H9 (cell line): ENCODE data around the gene PABPN1. TPM values are rescaled to one million over a fixed set of nuclear protein-coding genes. Genes with fewer than 3 reads are reported as not detected.

Source experiments
- DNase-seq: peaks from one replicate; pipeline ENCODE4 v3.0.0-alpha.2; 2017
- H2AFZ ChIP-seq: one replicate; pipeline ENCODE4 v1.6.1; 2013; ENCODE audit warnings: mild to moderate bottlenecking, low read length, control low read depth, moderate library complexity
- H2AK5ac ChIP-seq: 2 replicates; pipeline ENCODE4 v1.6.1; 2013; ENCODE audit warnings: low read length, control low read depth, mixed read lengths; ENCODE audit not compliant: insufficient read length
- H2BK120ac ChIP-seq: one replicate; pipeline ENCODE4 v1.6.1; 2013; ENCODE audit warnings: low read depth, mild to moderate bottlenecking, low read length, control low read depth, inconsistent platforms; ENCODE audit not compliant: poor library complexity, severe bottlenecking
- H2BK12ac ChIP-seq: 2 replicates; pipeline ENCODE4 v1.6.1; 2013; ENCODE audit warnings: low read length, control low read depth, mixed read lengths, low read depth; ENCODE audit not compliant: insufficient read length
- H2BK15ac ChIP-seq: 2 replicates; pipeline ENCODE4 v1.6.1; 2013; ENCODE audit warnings: low read depth, low read length, control low read depth
- H2BK20ac ChIP-seq: one replicate; pipeline ENCODE4 v1.6.1; 2013; ENCODE audit warnings: low read depth, mild to moderate bottlenecking, low read length, control low read depth, inconsistent platforms; ENCODE audit not compliant: poor library complexity, severe bottlenecking
- H2BK5ac ChIP-seq: 2 replicates; pipeline ENCODE4 v1.6.1; 2013; ENCODE audit warnings: low read length, control low read depth, mixed read lengths; ENCODE audit not compliant: insufficient read length
- H3K14ac ChIP-seq: 2 replicates; pipeline ENCODE4 v1.6.1; 2013; ENCODE audit warnings: low read length, control low read depth; ENCODE audit not compliant: insufficient read depth
- H3K18ac ChIP-seq: 2 replicates; pipeline ENCODE4 v1.6.1; 2013; ENCODE audit warnings: low read depth, mild to moderate bottlenecking, mixed read lengths, low read length, control low read depth; ENCODE audit not compliant: insufficient read length
- H3K23ac ChIP-seq: 2 replicates; pipeline ENCODE4 v1.6.1; 2013; ENCODE audit warnings: low read length, control low read depth, mixed read lengths, low read depth; ENCODE audit not compliant: insufficient read length
- H3K23me2 ChIP-seq: 2 replicates; pipeline ENCODE4 v1.6.1; 2013; ENCODE audit warnings: low read depth, mild to moderate bottlenecking, mixed read lengths, low read length, control low read depth; ENCODE audit not compliant: insufficient read length, poor library complexity, severe bottlenecking
- H3K27ac ChIP-seq: 2 replicates; pipeline ENCODE4 v1.5.1; 2013; ENCODE audit warnings: low read length, control low read depth, mixed read lengths, low read depth; ENCODE audit not compliant: insufficient read length
- H3K27me3 ChIP-seq: 2 replicates; pipeline ENCODE4 v1.6.1; 2013; ENCODE audit warnings: low read length, control low read depth, inconsistent platforms; ENCODE audit not compliant: insufficient read depth
- H3K4ac ChIP-seq: 2 replicates; pipeline ENCODE4 v1.6.1; 2013; ENCODE audit warnings: low read depth, mild to moderate bottlenecking, control low read depth, inconsistent platforms, low read length, moderate library complexity
- H3K4me1 ChIP-seq: 2 replicates; pipeline ENCODE4 v1.6.1; 2013; ENCODE audit warnings: low read length, control low read depth, inconsistent platforms; ENCODE audit not compliant: insufficient read depth
- H3K4me2 ChIP-seq: 2 replicates; pipeline ENCODE4 v1.6.1; 2013; ENCODE audit warnings: low read length, control low read depth, mixed read lengths; ENCODE audit not compliant: insufficient read length, insufficient read depth
- H3K56ac ChIP-seq: 2 replicates; pipeline ENCODE4 v1.6.1; 2013; ENCODE audit warnings: low read depth, mild to moderate bottlenecking, mixed read lengths, low read length, control low read depth; ENCODE audit not compliant: insufficient read length
- H3K79me1 ChIP-seq: 2 replicates; pipeline ENCODE4 v1.6.1; 2013; ENCODE audit warnings: low read depth, mild to moderate bottlenecking, moderate library complexity, low read length, control low read depth, inconsistent platforms; ENCODE audit not compliant: insufficient read depth, poor library complexity, severe bottlenecking
- H3K79me2 ChIP-seq: 2 replicates; pipeline ENCODE4 v1.6.1; 2013; ENCODE audit warnings: low read length, control low read depth, inconsistent platforms; ENCODE audit not compliant: insufficient read depth
- H3K9ac ChIP-seq: 2 replicates; pipeline ENCODE4 v1.6.1; 2013; ENCODE audit warnings: low read length, control low read depth, mixed read lengths; ENCODE audit not compliant: insufficient read length; ENCODE audit errors: extremely low read depth
- H3K9me3 ChIP-seq: one replicate; pipeline ENCODE4 v1.6.1; 2013; ENCODE audit warnings: low read depth, low read length, inconsistent platforms; ENCODE audit not compliant: control insufficient read depth
- H3T11ph ChIP-seq: one replicate; pipeline ENCODE4 v1.6.1; 2013; ENCODE audit warnings: mild to moderate bottlenecking, low read length, control low read depth, inconsistent platforms
- H4K20me1 ChIP-seq: one replicate; pipeline ENCODE4 v1.6.1; 2013; ENCODE audit not compliant: control insufficient read depth, insufficient read length, insufficient read depth
- H4K5ac ChIP-seq: 2 replicates; pipeline ENCODE4 v1.6.1; 2013; ENCODE audit warnings: low read depth, mild to moderate bottlenecking, mixed read lengths, low read length, control low read depth; ENCODE audit not compliant: insufficient read length
- H4K8ac ChIP-seq: replicated peaks from 2 replicates; pipeline ENCODE4 v1.6.1; 2013; ENCODE audit warnings: low read length, control low read depth, mixed read lengths, low read depth; ENCODE audit not compliant: insufficient read length
- H4K91ac ChIP-seq: 2 replicates; pipeline ENCODE4 v1.6.1; 2013; ENCODE audit warnings: low read depth, mild to moderate bottlenecking, moderate library complexity, mixed read lengths, low read length, control low read depth; ENCODE audit not compliant: insufficient read length
- H3K27ac Mint-ChIP-seq, 3 experiments: 2 replicates in 2 of 3; 3 replicates in 1 of 3; pipeline ENCODE4 v1.8.0; 2020 to 2021; ENCODE audit warnings: mixed read lengths in 3 of 3, mild to moderate bottlenecking in 1 of 3, moderate library complexity in 1 of 3
- H3K27me3 Mint-ChIP-seq: 2 replicates; pipeline ENCODE4 v1.8.0; 2021; ENCODE audit warnings: low read depth, mild to moderate bottlenecking, moderate library complexity, mixed read lengths
- H3K36me3 Mint-ChIP-seq, 3 experiments: 2 replicates in 2 of 3; 3 replicates in 1 of 3; pipeline ENCODE4 v1.8.0; 2020 to 2021; ENCODE audit warnings: low read depth in 3 of 3, mixed read lengths in 3 of 3; ENCODE audit not compliant: insufficient read depth in 1 of 3
- H3K4me1 Mint-ChIP-seq, 2 experiments: 2 replicates each; pipeline ENCODE4 v1.8.0; 2020; ENCODE audit warnings: mixed read lengths in 2 of 2
- H3K4me3 Mint-ChIP-seq, 2 experiments: 2 replicates in 1 of 2; 3 replicates in 1 of 2; pipeline ENCODE4 v1.8.0; 2020 to 2021; ENCODE audit warnings: mild to moderate bottlenecking in 2 of 2, mixed read lengths in 2 of 2, moderate library complexity in 1 of 2
- H3K9me3 Mint-ChIP-seq, 2 experiments: 2 replicates in 1 of 2; 3 replicates in 1 of 2; pipeline ENCODE4 v1.8.0; 2020; ENCODE audit warnings: mild to moderate bottlenecking in 2 of 2, mixed read lengths in 2 of 2, moderate library complexity in 1 of 2
- WGBS: extraction: QIAGEN DNeasy Blood & Tissue Kit; methylation state at CpG from one replicate; pipeline ENCODE4 v1.1.7; 2013; ENCODE audit warnings: missing lambda C conversion rate, low lambda C conversion rate, mixed read lengths; ENCODE audit not compliant: insufficient read length; ENCODE audit errors: extremely low coverage; 5-methylcytosine and 5-hydroxymethylcytosine counted together
- total RNA-seq: library from RNA; stranded (reverse); gene quantifications from 2 replicates; pipeline ENCODE4 v1.2.1, GENCODE V29; 2021
- TF ChIP-seq, protein P1 (sequence below): fragments of 200-600 bp; sonication (generic); conservative IDR thresholded peaks from 3 replicates; pipeline ENCODE4 v1.8.0; 2021; ENCODE audit warnings: antibody characterized with exemption, mild to moderate bottlenecking

PABPN1 gene
- total RNA-seq, 1 experiment from 2014 or later = 333 TPM

DNA sequence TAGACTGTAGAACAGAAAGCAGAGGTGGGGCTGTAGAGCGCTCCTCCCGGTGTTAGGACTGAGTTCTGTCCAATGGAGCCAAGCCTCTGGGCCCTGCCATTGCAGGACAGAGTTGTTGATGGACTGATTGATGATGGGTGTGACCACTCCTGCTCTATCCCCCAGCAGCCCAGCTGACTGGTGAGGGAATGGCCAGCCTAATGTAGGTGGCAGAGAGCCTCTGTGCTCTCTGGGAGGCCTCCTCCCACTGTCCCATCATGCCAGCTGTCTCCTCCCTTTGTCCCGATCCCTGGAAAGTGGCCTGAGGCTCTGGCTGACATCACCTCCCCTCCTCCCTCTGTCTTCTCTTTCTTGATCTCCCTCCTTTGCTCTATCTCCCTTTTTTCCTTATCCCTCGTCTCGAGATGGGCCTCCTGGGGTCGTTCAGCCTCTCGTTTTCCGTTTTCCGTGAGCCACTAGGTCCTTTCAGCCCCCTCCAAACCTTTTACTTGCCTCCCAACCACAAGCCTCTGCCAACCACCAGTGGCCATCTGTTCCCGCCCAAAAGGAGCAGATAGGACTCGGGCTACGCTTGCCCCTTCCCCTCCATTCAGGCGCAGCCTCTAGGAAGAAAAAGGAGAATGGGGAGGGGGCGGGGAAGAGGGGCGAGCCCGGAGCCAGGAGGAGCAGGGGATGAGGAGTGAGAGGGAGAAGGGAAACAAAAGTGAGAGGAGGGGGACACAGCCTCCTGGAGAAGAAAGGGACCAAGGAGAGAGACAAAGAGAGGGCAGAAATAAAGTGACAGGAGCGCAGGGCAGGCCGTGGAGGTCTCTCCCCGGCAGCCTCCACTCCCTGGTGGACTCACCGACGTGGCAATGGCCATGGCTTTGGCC is 43.1 kb downstream of the PABPN1 start:
- no peaks in the 10 kb centered on the region for H3K79me2 ChIP-seq
- H2AK5ac ChIP-seq = no peak overlapping the region
- Mint-ChIP-seq H3K4me3 (peak overlapping the region; percentile 79 to 94), H3K9me3 (peaks cover 0 to 2% of the 10 kb centered on the region in 2 experiments; a peak in 1 of 5 replicates), H3K27me3 (peaks cover 29% of the 10 kb centered on the region), H3K27ac (peak overlapping the region; percentile 90 to 93 (median 90)), H3K36me3 (peaks cover 19 to 38% (median 25%) of the 10 kb centered on the region in 3 experiments), H3K4me1 (peaks cover 32 to 38% of the 10 kb centered on the region in 2 experiments)
- H3T11ph ChIP-seq = no peak overlapping the region
- no peak overlapping the region for H3K27ac ChIP-seq
- H3K4me1 ChIP-seq = peaks cover 4% of the 10 kb centered on the region; the same call in 1 of the 2 replicates
- H3K27me3 ChIP-seq = no peaks in the 10 kb centered on the region; the same call in 1 of the 2 replicates
- no peaks in the 10 kb centered on the region for H4K20me1 ChIP-seq
- no peak overlapping the region for H2BK20ac ChIP-seq
- no peak overlapping the region for H4K8ac ChIP-seq
- H3K23me2 ChIP-seq = peaks cover 23% of the 10 kb centered on the region
- peak overlapping the region; percentile 56 for H3K4me2 ChIP-seq
- no peak overlapping the region for H2BK15ac ChIP-seq
- TF ChIP-seq, protein P1, sequence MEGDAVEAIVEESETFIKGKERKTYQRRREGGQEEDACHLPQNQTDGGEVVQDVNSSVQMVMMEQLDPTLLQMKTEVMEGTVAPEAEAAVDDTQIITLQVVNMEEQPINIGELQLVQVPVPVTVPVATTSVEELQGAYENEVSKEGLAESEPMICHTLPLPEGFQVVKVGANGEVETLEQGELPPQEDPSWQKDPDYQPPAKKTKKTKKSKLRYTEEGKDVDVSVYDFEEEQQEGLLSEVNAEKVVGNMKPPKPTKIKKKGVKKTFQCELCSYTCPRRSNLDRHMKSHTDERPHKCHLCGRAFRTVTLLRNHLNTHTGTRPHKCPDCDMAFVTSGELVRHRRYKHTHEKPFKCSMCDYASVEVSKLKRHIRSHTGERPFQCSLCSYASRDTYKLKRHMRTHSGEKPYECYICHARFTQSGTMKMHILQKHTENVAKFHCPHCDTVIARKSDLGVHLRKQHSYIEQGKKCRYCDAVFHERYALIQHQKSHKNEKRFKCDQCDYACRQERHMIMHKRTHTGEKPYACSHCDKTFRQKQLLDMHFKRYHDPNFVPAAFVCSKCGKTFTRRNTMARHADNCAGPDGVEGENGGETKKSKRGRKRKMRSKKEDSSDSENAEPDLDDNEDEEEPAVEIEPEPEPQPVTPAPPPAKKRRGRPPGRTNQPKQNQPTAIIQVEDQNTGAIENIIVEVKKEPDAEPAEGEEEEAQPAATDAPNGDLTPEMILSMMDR = no peak
- H3K23ac ChIP-seq = no peak overlapping the region
- H3K9me3 ChIP-seq = no peaks in the 10 kb centered on the region
- peak overlapping the region; percentile 18 for H3K9ac ChIP-seq
- H4K5ac ChIP-seq = no peak overlapping the region
- DNase-seq = peak; percentile 70
- no peak overlapping the region for H3K56ac ChIP-seq
- no CpG with 5 or more reads among the region's 21 CpGs for WGBS
- H4K91ac ChIP-seq = no peak overlapping the region
- H3K14ac ChIP-seq = peak overlapping the region; percentile 34; the same call in 1 of the 2 replicates
- no peak overlapping the region for H2BK12ac ChIP-seq
- H3K79me1 ChIP-seq = no peaks in the 10 kb centered on the region
- no peak overlapping the region for H2BK120ac ChIP-seq
- H3K4ac ChIP-seq = no peak overlapping the region
- H2BK5ac ChIP-seq = no peak overlapping the region
- no peak overlapping the region for H2AFZ ChIP-seq
- H3K18ac ChIP-seq = peak overlapping the region; percentile 9
